ENCODE measurements around the gene GLT8D1. TPM values are rescaled to one million over a fixed set of nuclear protein-coding genes. Genes with fewer than 3 reads are reported as not detected.

GLT8D1 gene
- total RNA-seq, 3 donors from 2014 or later (not counting 1 experiment from before 2014, with no cell fraction given), result 31.1 to 39.4 (median 38.2) TPM

DNA sequence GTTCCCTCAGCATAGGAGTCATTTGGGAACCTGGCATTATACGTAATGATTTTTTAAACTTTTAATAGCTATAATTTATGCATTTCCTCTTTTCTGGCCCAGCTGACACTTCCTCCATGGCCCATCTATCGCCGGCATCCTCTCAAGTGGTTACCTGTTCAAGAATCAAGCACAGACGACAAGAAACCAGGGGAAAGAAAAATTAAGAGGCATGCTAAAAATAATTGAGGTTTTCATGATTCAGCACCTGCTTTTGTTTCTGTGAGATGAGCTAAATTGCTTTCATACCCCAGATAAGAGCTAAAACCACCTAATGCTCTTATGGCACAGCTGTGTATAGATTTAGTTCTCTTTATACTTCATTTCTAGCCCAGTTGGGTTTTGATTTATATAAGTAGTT lies 2.0 kb upstream of the GLT8D1 start:
- H3K36me3 Mint-ChIP-seq, result no peaks in the 10 kb centered on the region
- H3K4me3 Mint-ChIP-seq, result peak overlapping the region; percentile 78
- peak overlapping the region; percentile 94 to 95 for H3K27ac Mint-ChIP-seq
- H3K27me3 ChIP-seq (ENCODE audit: control insufficient read depth, insufficient read depth, low read length), result no peaks in the 10 kb centered on the region
- no peak for ATAC-seq
- peak overlapping the region; percentile 25 for H3K27ac ChIP-seq (ENCODE audit: low read length)
- TF ChIP-seq, protein P1, sequence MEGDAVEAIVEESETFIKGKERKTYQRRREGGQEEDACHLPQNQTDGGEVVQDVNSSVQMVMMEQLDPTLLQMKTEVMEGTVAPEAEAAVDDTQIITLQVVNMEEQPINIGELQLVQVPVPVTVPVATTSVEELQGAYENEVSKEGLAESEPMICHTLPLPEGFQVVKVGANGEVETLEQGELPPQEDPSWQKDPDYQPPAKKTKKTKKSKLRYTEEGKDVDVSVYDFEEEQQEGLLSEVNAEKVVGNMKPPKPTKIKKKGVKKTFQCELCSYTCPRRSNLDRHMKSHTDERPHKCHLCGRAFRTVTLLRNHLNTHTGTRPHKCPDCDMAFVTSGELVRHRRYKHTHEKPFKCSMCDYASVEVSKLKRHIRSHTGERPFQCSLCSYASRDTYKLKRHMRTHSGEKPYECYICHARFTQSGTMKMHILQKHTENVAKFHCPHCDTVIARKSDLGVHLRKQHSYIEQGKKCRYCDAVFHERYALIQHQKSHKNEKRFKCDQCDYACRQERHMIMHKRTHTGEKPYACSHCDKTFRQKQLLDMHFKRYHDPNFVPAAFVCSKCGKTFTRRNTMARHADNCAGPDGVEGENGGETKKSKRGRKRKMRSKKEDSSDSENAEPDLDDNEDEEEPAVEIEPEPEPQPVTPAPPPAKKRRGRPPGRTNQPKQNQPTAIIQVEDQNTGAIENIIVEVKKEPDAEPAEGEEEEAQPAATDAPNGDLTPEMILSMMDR (IDR thresholded peaks at IDR 0.05), result no peak
- no peaks in the 10 kb centered on the region for H3K9me3 ChIP-seq (ENCODE audit: control insufficient read depth, insufficient read depth, low read length)
- H3K4me1 Mint-ChIP-seq, result peaks cover 14 to 18% of the 10 kb centered on the region in 2 donors
- no peaks in the 10 kb centered on the region for H3K9me3 Mint-ChIP-seq
- H3K4me1 ChIP-seq (ENCODE audit: control insufficient read depth, insufficient read depth, low read length), result peaks cover 29% of the 10 kb centered on the region
- intact Hi-C loops (cut with micrococcal nuclease), result no loop called here
- peaks cover 11% of the 10 kb centered on the region for H3K36me3 ChIP-seq (ENCODE audit: control insufficient read depth, insufficient read depth, low read length)
- H3K27me3 Mint-ChIP-seq (ENCODE audit: low read depth in 2 of 2), result no peaks in the 10 kb centered on the region
- DNase-seq, result no peak
- WGBS (ENCODE audit: insufficient coverage), result 0% methylated on average over 1 of the region's 4 CpGs
- H3K4me3 ChIP-seq (ENCODE audit: low read length), result no peak overlapping the region

DNA sequence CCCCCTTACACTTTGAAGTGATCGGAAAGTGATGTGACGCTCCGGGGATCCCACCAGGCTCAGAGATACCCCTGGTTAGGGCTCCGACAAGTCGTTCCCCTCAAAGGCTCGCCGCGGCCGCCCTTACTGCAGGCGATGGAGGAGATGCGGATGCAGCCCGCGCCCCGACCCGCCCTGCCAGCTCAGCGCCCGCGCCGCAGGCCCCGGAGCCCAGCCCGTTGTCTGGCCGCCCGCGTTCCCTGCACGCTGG lies 228 bp downstream of the GLT8D1 start:
- ATAC-seq, result no peak
- H3K4me1 ChIP-seq (ENCODE audit: control insufficient read depth, insufficient read depth, low read length), result peaks cover 29% of the 10 kb centered on the region
- TF ChIP-seq, protein P1 (IDR thresholded peaks at IDR 0.05), result no peak

GRCh38 chr3:52704611-52705437 lies 767 bp downstream of the GLT8D1 start:
- Mint-ChIP-seq H3K27me3 (ENCODE audit: low read depth in 2 of 2) (no peaks in the 10 kb centered on the region), H3K4me3 (peak overlapping the region; percentile 92), H3K36me3 (no peaks in the 10 kb centered on the region), H3K27ac (peak overlapping the region; percentile 94 to 95), H3K4me1 (peaks cover 14 to 18% of the 10 kb centered on the region in 2 donors), H3K9me3 (no peaks in the 10 kb centered on the region)
- no peaks in the 10 kb centered on the region for H3K27me3 ChIP-seq (ENCODE audit: control insufficient read depth, insufficient read depth, low read length)
- no peaks in the 10 kb centered on the region for H3K9me3 ChIP-seq (ENCODE audit: control insufficient read depth, insufficient read depth, low read length)
- peak overlapping the region; percentile 66 for H3K4me3 ChIP-seq (ENCODE audit: low read length)
- 7% methylated on average over 22 of the region's 22 CpGs for WGBS (ENCODE audit: insufficient coverage)
- H3K36me3 ChIP-seq (ENCODE audit: control insufficient read depth, insufficient read depth, low read length), result peaks cover 11% of the 10 kb centered on the region
- peak in 1 of 2 donors; percentile 38 for DNase-seq
- intact Hi-C loops (cut with micrococcal nuclease), result no loop called here
- H3K27ac ChIP-seq (ENCODE audit: low read length), result peak overlapping the region; percentile 83
- TF ChIP-seq, protein P1 (IDR thresholded peaks at IDR 0.05), result no peak
- peaks cover 29% of the 10 kb centered on the region for H3K4me1 ChIP-seq (ENCODE audit: control insufficient read depth, insufficient read depth, low read length)
- no peak for ATAC-seq

More for the DNA sequence above, 228 bp downstream of the GLT8D1 start:
- Histone ChIP-seq H3K27me3 (ENCODE audit: control insufficient read depth, insufficient read depth, low read length) (no peaks in the 10 kb centered on the region), H3K4me3 (ENCODE audit: low read length) (peak overlapping the region; percentile 66), H3K36me3 (ENCODE audit: control insufficient read depth, insufficient read depth, low read length) (peaks cover 11% of the 10 kb centered on the region), H3K9me3 (ENCODE audit: control insufficient read depth, insufficient read depth, low read length) (no peaks in the 10 kb centered on the region), H3K27ac (ENCODE audit: low read length) (peak overlapping the region; percentile 83)
- intact Hi-C loops (cut with micrococcal nuclease), result no loop called here
- H3K36me3 Mint-ChIP-seq, result no peaks in the 10 kb centered on the region
- WGBS (ENCODE audit: insufficient coverage), result under 1% methylated on average over 25 of the region's 25 CpGs
- no peak for DNase-seq
- H3K4me3 Mint-ChIP-seq, result peak overlapping the region; percentile 92
- peaks cover 14 to 18% of the 10 kb centered on the region in 2 donors for H3K4me1 Mint-ChIP-seq
- H3K27ac Mint-ChIP-seq, result peak overlapping the region; percentile 94 to 95
- no peaks in the 10 kb centered on the region for H3K27me3 Mint-ChIP-seq (ENCODE audit: low read depth in 2 of 2)
- no peaks in the 10 kb centered on the region for H3K9me3 Mint-ChIP-seq

Data from natural killer cell (primary cell).